ENCODE results near the gene TEX52.

TEX52 gene

DNA sequence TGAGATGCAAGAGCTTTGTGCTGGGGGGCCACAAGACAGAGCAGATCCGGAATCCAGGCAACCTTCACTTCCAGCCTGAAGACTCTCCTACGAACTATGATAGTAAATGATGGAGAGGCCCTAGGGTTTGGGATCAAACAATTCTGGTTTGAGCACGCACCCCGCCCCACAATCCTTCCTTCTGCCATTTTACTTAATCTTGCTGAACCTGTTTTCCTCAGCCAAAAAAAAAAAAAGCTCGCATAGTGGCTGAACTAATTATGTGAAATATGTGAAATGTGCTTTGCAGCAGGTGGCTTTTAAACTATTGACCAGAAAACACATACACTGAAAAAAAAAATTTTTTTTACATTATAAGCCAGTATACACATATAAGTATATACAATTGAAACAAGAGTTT is 45.0 kb downstream of the TEX52 start:
- peak overlapping the region; percentile 86 for H3K4me3 ChIP-seq (ENCODE audit: low read depth, low read length)
- no peak for DNase-seq (ENCODE audit: low read depth)
- TF ChIP-seq, protein P1, sequence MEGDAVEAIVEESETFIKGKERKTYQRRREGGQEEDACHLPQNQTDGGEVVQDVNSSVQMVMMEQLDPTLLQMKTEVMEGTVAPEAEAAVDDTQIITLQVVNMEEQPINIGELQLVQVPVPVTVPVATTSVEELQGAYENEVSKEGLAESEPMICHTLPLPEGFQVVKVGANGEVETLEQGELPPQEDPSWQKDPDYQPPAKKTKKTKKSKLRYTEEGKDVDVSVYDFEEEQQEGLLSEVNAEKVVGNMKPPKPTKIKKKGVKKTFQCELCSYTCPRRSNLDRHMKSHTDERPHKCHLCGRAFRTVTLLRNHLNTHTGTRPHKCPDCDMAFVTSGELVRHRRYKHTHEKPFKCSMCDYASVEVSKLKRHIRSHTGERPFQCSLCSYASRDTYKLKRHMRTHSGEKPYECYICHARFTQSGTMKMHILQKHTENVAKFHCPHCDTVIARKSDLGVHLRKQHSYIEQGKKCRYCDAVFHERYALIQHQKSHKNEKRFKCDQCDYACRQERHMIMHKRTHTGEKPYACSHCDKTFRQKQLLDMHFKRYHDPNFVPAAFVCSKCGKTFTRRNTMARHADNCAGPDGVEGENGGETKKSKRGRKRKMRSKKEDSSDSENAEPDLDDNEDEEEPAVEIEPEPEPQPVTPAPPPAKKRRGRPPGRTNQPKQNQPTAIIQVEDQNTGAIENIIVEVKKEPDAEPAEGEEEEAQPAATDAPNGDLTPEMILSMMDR (IDR thresholded peaks at IDR 0.05; ENCODE audit: control insufficient read depth, extremely low read depth, insufficient read depth) = no peak

GRCh38 chr12:2806700-2807099 is 50.1 kb downstream of the TEX52 start:
- no peak overlapping the region for H3K4me3 ChIP-seq (ENCODE audit: low read depth, low read length)
- TF ChIP-seq, protein P1 (IDR thresholded peaks at IDR 0.05; ENCODE audit: control insufficient read depth, extremely low read depth, insufficient read depth) = no peak
- no peak for DNase-seq (ENCODE audit: low read depth)

DNA sequence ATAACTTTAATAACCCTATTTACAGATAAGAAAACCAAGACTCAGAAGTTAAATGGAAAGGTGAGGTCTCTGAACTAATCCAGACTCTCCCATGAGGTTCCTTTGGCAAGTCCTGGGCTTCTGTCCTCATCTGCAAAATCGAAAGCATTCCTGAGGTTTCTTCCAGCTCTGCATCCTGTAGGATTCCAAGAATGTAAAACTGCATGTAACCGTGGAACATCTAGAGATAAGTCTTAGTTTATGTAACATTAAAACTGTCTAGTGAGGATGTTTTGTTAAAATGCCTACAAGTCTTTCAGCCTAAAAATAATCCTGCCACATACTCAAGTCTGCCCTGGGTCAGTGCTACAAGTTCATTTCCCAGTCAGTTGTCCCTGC is 51.7 kb downstream of the TEX52 start:
- TF ChIP-seq, protein P1 (IDR thresholded peaks at IDR 0.05; ENCODE audit: control insufficient read depth, extremely low read depth, insufficient read depth) = no peak
- no peak overlapping the region for H3K4me3 ChIP-seq (ENCODE audit: low read depth, low read length)
- no peak for DNase-seq (ENCODE audit: low read depth)

DNA sequence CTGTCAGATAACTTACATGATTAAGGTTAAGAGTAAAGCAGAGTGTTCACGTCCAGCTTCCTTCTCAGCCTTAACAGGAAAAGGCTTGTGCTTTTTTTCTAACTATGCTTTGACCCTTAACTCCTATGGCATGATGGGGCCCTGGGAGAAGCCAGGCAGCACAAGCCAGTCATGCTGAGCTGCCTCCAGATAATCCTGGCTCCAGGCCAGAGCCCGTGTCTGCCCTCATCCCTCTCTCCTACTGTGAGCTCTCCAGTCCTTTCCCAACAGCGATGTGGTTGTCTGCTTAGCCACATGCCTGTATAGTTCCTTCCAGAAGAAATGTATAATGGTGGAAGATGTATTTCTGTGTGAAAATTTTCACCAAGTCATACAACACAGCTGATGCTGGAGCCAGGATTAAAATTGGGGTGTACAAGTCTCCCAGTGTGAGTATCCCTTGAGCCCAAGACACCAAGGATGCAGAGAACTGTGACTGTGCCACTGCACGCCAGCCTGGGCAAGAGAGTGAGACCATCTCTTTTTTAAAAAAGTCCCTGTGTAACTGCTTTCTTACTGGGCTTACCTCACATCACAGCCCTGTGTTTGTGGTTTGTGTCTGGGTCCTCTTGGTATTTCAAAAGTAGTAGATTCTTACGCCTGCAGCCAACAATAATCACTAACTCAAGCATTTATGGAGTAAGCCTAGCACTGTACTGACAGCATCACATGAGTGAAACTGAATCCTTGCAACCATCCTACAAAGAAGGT is 52.3 kb downstream of the TEX52 start:
- no peak for DNase-seq (ENCODE audit: low read depth)
- H3K4me3 ChIP-seq (ENCODE audit: low read depth, low read length) = no peak overlapping the region
- TF ChIP-seq, protein P1 (IDR thresholded peaks at IDR 0.05; ENCODE audit: control insufficient read depth, extremely low read depth, insufficient read depth) = no peak

- TF ChIP-seq, protein P1 (IDR thresholded peaks at IDR 0.05; ENCODE audit: control insufficient read depth, extremely low read depth, insufficient read depth) = no peak
- no peak for DNase-seq (ENCODE audit: low read depth)
- H3K4me3 ChIP-seq (ENCODE audit: low read depth, low read length) = no peak overlapping the region
Observed at GRCh38 chr12:2803635-2804392, 53.0 kb downstream of the TEX52 start.

GRCh38 chr12:2801044-2801783 is 55.6 kb downstream of the TEX52 start:
- TF ChIP-seq, protein P1 (IDR thresholded peaks at IDR 0.05; ENCODE audit: control insufficient read depth, extremely low read depth, insufficient read depth) = no peak
- no peak overlapping the region for H3K4me3 ChIP-seq (ENCODE audit: low read depth, low read length)
- no peak for DNase-seq (ENCODE audit: low read depth)

All from LNCaP clone FGC (cell line).